Vagina (tissue), 2 donors: ENCODE data around the gene DACH2. TPM values are rescaled to one million over a fixed set of nuclear protein-coding genes. Genes with fewer than 3 reads are reported as not detected.

Source experiments
- DNase-seq, 2 donors: peaks; one replicate each; pipeline ENCODE4 v3.0.0-alpha.2; 2017; ENCODE audit errors: extremely low spot score in 2 of 2
- H3K27ac ChIP-seq: fragments of 200-600 bp; sonication (generic); one replicate; pipeline ENCODE4 v1.5.1; 2019
- H3K27me3 ChIP-seq: fragments of 200-600 bp; sonication (generic); one replicate; pipeline ENCODE4 v1.5.1; 2019
- H3K36me3 ChIP-seq, 2 donors: fragments of 200-600 bp; sonication (generic); one replicate each; pipeline ENCODE4 v1.5.1; 2017 to 2019
- H3K4me1 ChIP-seq: fragments of 200-600 bp; sonication (generic); one replicate; pipeline ENCODE4 v1.5.1; 2019
- H3K4me3 ChIP-seq, 2 donors: fragments of 200-600 bp; sonication (generic); 1 replicate in 1 of 2; 2 replicates in 1 of 2; pipeline ENCODE4 v1.5.1; 2016 to 2019
- H3K9me3 ChIP-seq: fragments of 200-600 bp; sonication (generic); one replicate; pipeline ENCODE4 v1.5.1; 2019
- POLR2A ChIP-seq, 2 donors: fragments of 450-650 bp; IDR thresholded peaks; one replicate each; pipeline ENCODE4 v1.6.1; 2017; ENCODE audit warnings: antibody characterized with exemption in 2 of 2, mild to moderate bottlenecking in 2 of 2, moderate library complexity in 2 of 2
- POLR2AphosphoS5 ChIP-seq, 2 donors: sonication (generic); formaldehyde crosslinking; IDR thresholded peaks; one replicate each; pipeline ENCODE4 v1.9.0; 2017; ENCODE audit warnings: antibody characterized with exemption in 2 of 2, mild to moderate bottlenecking in 2 of 2, low read depth in 1 of 2; ENCODE audit not compliant: insufficient read depth in 1 of 2
- intact Hi-C: fragments of 100-400 bp; cut with DNase I; formaldehyde crosslinking; loops from one replicate; pipeline ENCODE4 v1.15.1; 2023
- total RNA-seq: library from RNA; depleted of rRNA; stranded (reverse); fragments of >200 nt; gene quantifications from one replicate; pipeline ENCODE4 v1.2.3, GENCODE V29; 2016
- TF ChIP-seq, protein P1 (sequence below), 3 experiments: fragments of 450-650 bp in 2 of 3; fragments of 200-600 bp in 1 of 3; sonication (generic) in 1 of 3; IDR thresholded peaks; one replicate each; pipeline ENCODE4 v1.5.1; 2017 to 2019; ENCODE audit warnings: antibody characterized with exemption in 3 of 3, mild to moderate bottlenecking in 2 of 3, moderate library complexity in 2 of 3

The DACH2 gene
- total RNA-seq, 1 donor from 2014 or later: not detected

DNA sequence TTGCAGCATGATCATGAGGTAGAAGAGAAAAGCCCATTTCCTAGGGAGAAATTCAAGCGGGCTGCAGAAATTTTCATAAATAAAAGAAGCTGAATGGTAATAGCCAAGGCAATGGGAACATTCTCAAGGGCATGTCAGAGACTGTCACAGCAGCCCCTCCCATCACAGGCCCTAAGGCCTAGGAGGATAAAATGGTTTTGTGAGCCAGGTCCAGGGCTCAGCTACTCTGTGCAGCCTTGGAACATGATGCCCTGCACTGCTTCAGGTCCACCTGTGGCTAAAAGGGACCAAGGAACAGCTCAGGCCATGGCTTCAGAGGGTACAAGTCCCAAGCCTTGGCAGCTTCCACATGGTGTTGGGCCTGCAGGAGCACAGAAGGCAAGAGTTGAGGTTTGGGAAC lies 93.3 kb downstream of the DACH2 start:
- no peak overlapping the region for H3K27ac ChIP-seq
- intact Hi-C loops: no loop called here
- TF ChIP-seq POLR2A (IDR thresholded peaks at IDR 0.05): no peak
- TF ChIP-seq POLR2AphosphoS5 (IDR thresholded peaks at IDR 0.05; ENCODE audit: insufficient read depth in 1 of 2, low read depth in 1 of 2): no peak
- TF ChIP-seq, protein P1, sequence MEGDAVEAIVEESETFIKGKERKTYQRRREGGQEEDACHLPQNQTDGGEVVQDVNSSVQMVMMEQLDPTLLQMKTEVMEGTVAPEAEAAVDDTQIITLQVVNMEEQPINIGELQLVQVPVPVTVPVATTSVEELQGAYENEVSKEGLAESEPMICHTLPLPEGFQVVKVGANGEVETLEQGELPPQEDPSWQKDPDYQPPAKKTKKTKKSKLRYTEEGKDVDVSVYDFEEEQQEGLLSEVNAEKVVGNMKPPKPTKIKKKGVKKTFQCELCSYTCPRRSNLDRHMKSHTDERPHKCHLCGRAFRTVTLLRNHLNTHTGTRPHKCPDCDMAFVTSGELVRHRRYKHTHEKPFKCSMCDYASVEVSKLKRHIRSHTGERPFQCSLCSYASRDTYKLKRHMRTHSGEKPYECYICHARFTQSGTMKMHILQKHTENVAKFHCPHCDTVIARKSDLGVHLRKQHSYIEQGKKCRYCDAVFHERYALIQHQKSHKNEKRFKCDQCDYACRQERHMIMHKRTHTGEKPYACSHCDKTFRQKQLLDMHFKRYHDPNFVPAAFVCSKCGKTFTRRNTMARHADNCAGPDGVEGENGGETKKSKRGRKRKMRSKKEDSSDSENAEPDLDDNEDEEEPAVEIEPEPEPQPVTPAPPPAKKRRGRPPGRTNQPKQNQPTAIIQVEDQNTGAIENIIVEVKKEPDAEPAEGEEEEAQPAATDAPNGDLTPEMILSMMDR (IDR thresholded peaks at IDR 0.05): no peak
- H3K27me3 ChIP-seq: no peaks in the 10 kb centered on the region
- no peaks in the 10 kb centered on the region for H3K36me3 ChIP-seq
- no peak for DNase-seq
- peaks cover 8% of the 10 kb centered on the region for H3K9me3 ChIP-seq
- H3K4me1 ChIP-seq: no peaks in the 10 kb centered on the region
- H3K4me3 ChIP-seq: no peak overlapping the region

DNA sequence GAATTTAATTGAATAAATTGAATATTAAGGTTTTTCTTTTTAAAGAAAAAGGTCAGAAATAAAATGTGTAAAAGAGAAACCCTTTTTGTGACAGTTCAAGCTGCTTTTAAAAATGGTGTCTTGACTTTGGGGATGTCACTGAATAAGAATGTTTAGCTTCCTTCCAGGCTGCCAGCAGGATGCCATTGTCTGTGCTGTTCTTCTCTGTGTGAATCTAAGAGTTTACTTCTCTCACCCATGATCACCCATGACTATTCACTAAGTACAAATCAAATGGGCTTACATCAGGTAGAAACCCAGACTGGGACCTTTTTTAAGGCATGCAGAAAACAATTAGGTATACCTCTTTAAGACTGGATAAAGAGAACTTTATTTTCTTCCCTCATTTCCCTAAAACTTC lies 115.3 kb downstream of the DACH2 start:
- no peak for TF ChIP-seq POLR2A (IDR thresholded peaks at IDR 0.05)
- TF ChIP-seq POLR2AphosphoS5 (IDR thresholded peaks at IDR 0.05; ENCODE audit: insufficient read depth in 1 of 2, low read depth in 1 of 2): no peak
- TF ChIP-seq, protein P1 (IDR thresholded peaks at IDR 0.05): no peak
- intact Hi-C loops: no loop called here

DNA sequence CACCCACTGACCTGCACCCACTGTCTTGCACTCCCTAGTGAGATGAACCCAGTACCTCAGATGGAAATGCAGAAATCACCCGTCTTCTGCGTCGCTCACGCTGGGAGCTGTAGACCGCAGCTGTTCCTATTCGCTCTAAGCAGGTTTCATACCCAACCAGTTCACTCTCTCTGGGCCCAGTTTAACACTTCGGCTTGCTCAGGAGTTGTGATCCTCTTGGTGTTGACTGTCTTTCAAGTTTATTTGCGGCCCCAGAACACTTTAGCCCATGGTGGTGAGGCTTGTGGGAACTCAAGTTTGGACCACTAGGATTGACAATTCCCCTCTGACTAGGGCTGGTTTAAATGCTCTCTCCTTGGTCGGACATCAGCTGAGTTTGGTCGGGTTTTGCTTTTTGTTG lies 147.0 kb downstream of the DACH2 start:
- Histone ChIP-seq H3K27ac (no peak overlapping the region), H3K36me3 (no peaks in the 10 kb centered on the region), H3K4me1 (no peaks in the 10 kb centered on the region), H3K9me3 (no peaks in the 10 kb centered on the region), H3K27me3 (no peaks in the 10 kb centered on the region), H3K4me3 (no peak overlapping the region)
- no peak for TF ChIP-seq POLR2AphosphoS5 (IDR thresholded peaks at IDR 0.05; ENCODE audit: insufficient read depth in 1 of 2, low read depth in 1 of 2)
- TF ChIP-seq, protein P1 (IDR thresholded peaks at IDR 0.05): no peak
- no peak for TF ChIP-seq POLR2A (IDR thresholded peaks at IDR 0.05)
- DNase-seq: no peak
- intact Hi-C loops: no loop called here

More for the DNA sequence above, 115.3 kb downstream of the DACH2 start:
- H3K36me3 ChIP-seq: no peaks in the 10 kb centered on the region
- no peaks in the 10 kb centered on the region for H3K9me3 ChIP-seq
- no peak overlapping the region for H3K4me3 ChIP-seq
- DNase-seq: no peak
- no peaks in the 10 kb centered on the region for H3K4me1 ChIP-seq
- H3K27ac ChIP-seq: no peak overlapping the region
- H3K27me3 ChIP-seq: no peaks in the 10 kb centered on the region

DNA sequence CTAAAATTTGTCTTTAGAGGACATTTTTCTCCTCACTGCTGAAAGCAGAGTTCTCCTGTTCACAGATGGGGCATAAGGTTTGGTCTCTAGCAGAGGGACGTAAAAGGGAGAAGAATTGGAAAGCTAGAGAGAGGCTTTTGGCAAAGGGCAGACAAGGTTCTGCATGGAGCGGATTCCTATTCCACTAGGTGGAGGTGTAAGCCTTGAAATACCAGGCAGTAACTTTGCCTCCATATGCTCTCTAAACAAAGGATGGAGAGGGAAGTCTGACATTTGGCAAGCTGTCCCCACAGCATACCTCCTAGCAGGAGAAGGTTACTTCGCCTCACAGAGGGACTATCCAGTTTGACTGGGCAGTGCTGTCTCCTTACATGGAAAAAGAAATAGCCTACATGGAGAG lies 174.7 kb downstream of the DACH2 start:
- TF ChIP-seq, protein P1 (IDR thresholded peaks at IDR 0.05): no peak
- TF ChIP-seq POLR2AphosphoS5 (IDR thresholded peaks at IDR 0.05; ENCODE audit: insufficient read depth in 1 of 2, low read depth in 1 of 2): no peak
- TF ChIP-seq POLR2A (IDR thresholded peaks at IDR 0.05): no peak
- Histone ChIP-seq H3K4me1 (no peaks in the 10 kb centered on the region), H3K27me3 (no peaks in the 10 kb centered on the region), H3K36me3 (no peaks in the 10 kb centered on the region), H3K27ac (no peak overlapping the region), H3K9me3 (peaks cover 5% of the 10 kb centered on the region), H3K4me3 (no peak overlapping the region)
- DNase-seq: no peak
- intact Hi-C loops: no loop called here

DNA sequence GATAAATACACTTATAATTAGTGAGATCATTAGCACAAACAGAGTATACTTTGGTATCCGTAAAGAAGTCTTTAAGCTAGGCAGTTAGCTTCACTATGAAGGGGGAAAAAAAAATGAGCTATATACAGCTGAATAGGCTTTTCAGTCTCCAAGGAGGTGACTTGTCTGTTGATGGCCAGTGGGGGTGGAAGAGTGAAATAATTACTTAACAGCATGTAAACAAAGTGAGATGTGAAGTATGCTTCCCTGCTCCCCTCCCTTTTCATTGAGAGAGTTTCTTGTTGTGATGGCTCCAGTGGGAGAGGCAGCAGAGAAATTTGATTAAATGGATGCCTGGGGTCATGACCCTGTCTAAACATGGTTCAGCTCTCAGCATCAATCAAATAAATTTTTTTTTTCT lies 180.9 kb downstream of the DACH2 start:
- Histone ChIP-seq H3K36me3 (no peaks in the 10 kb centered on the region), H3K9me3 (no peaks in the 10 kb centered on the region), H3K27me3 (no peaks in the 10 kb centered on the region), H3K27ac (no peak overlapping the region), H3K4me1 (no peaks in the 10 kb centered on the region), H3K4me3 (no peak overlapping the region)
- no peak for DNase-seq
- TF ChIP-seq POLR2A (IDR thresholded peaks at IDR 0.05): no peak
- no peak for TF ChIP-seq POLR2AphosphoS5 (IDR thresholded peaks at IDR 0.05; ENCODE audit: insufficient read depth in 1 of 2, low read depth in 1 of 2)
- TF ChIP-seq, protein P1 (IDR thresholded peaks at IDR 0.05): no peak
- intact Hi-C loops: no loop called here
